A549 (cell line): ENCODE data around the gene SOX15. TPM values are rescaled to one million over a fixed set of nuclear protein-coding genes. Genes with fewer than 3 reads are reported as not detected.

ENCODE experiments used
- ATAC-seq, 2 experiments: fragments of 200-7000 bp in 1 of 2; fragments of >200 bp in 1 of 2; cut with Nextera tagmentation in 1 of 2; cut with Tn5 transposase in 1 of 2; 3 replicates each; pipeline versions ENCODE4 v1.8.0 to v1.9.1; 2018 to 2020; ENCODE audit warnings: mild to moderate bottlenecking in 1 of 2, moderate library complexity in 1 of 2
- CTCF ChIA-PET: fragments of 300-600 bp; sonication (Branson Sonifier 250); formaldehyde crosslinking; extraction: SDS; loops from one replicate; lab custom pipeline; 2021; ENCODE audit warnings: antibody characterized with exemption, inconsistent platforms; lab: Yijun Ruan, JAX
- POLR2A ChIA-PET: fragments of 350-600 bp; formaldehyde crosslinking; extraction: SDS; loops from one replicate; lab custom pipeline; 2021; ENCODE audit warnings: antibody characterized with exemption, inconsistent platforms; lab: Yijun Ruan, JAX
- DNase-seq, 2 experiments: peaks; one replicate each; pipeline versions ENCODE4 v3.0.0 to v3.0.0-alpha.2; 2011 to 2016; ENCODE audit warnings: low read depth in 1 of 2, low spot score in 1 of 2
- FAIRE-seq: peaks from 2 replicates; lab custom pipeline; 2011; peaks lifted over from hg19 to GRCh38; lab: Jason Lieb, UNC
- H3K27ac ChIP-seq, 2 experiments: fragments of >200 bp; sonication (Bioruptor Twin); formaldehyde crosslinking; 3 replicates each; pipeline ENCODE4 v1.5.1; 2016 to 2017
- H3K4me1 ChIP-seq: fragments of >200 bp; sonication (Bioruptor Twin); formaldehyde crosslinking; 3 replicates; pipeline ENCODE4 v1.6.1; 2016
- H3K4me2 ChIP-seq: fragments of >200 bp; sonication (Bioruptor Twin); formaldehyde crosslinking; 3 replicates; pipeline ENCODE4 v1.6.1; 2016
- H3K4me3 ChIP-seq: fragments of >200 bp; sonication (Bioruptor Twin); formaldehyde crosslinking; 3 replicates; pipeline ENCODE4 v1.5.1; 2016
- H3K9me3 ChIP-seq: fragments of >200 bp; sonication (Bioruptor Twin); formaldehyde crosslinking; 3 replicates; pipeline ENCODE4 v1.6.1; 2016
- CHD2 ChIP-seq: fragments of 150-350 bp; IDR thresholded peaks from 2 replicates; pipeline ENCODE4 v1.6.1; 2014; ENCODE audit warnings: low read length; ENCODE audit not compliant: partially characterized antibody
- EHF ChIP-seq: fragments of 250-450 bp; sonication (Bioruptor Pico); IDR thresholded peaks from 2 replicates; pipeline ENCODE4 v1.5.0; 2020; ENCODE audit warnings: mild to moderate bottlenecking
- FOSB ChIP-seq: fragments of 250-450 bp; sonication (Bioruptor Pico); IDR thresholded peaks from 2 replicates; pipeline ENCODE4 v1.5.0; 2020; ENCODE audit warnings: mild to moderate bottlenecking, moderate library complexity
- FOSL2 ChIP-seq, 2 experiments: fragments of 450-650 bp in 1 of 2; fragments of >200 bp in 1 of 2; sonication (Bioruptor Twin) in 1 of 2; formaldehyde crosslinking; IDR thresholded peaks; 2 replicates each; pipeline versions ENCODE4 v1.5.0 to v1.6.1; 2016 to 2020; ENCODE audit warnings: mild to moderate bottlenecking in 1 of 2, moderate library complexity in 1 of 2
- GATA3 ChIP-seq: IDR thresholded peaks from 2 replicates; pipeline ENCODE4 v1.6.1; 2012; ENCODE audit warnings: borderline replicate concordance
- HES2 ChIP-seq: fragments of >200 bp; sonication (Bioruptor Twin); formaldehyde crosslinking; IDR thresholded peaks from 2 replicates; pipeline ENCODE4 v1.6.1; 2016
- HEYL ChIP-seq: fragments of 250-450 bp; sonication (Bioruptor Pico); IDR thresholded peaks from 2 replicates; pipeline ENCODE4 v1.8.0; 2021; ENCODE audit warnings: mild to moderate bottlenecking, moderate library complexity
- HMGXB4 ChIP-seq: fragments of 250-450 bp; sonication (Bioruptor Pico); IDR thresholded peaks from 2 replicates; pipeline ENCODE4 v1.5.0; 2021; ENCODE audit warnings: mild to moderate bottlenecking, moderate library complexity, borderline replicate concordance
- HOXB5 ChIP-seq: fragments of 250-450 bp; sonication (Bioruptor Pico); IDR thresholded peaks from 2 replicates; pipeline ENCODE4 v1.5.0; 2020; ENCODE audit warnings: mild to moderate bottlenecking, moderate library complexity
- JUN ChIP-seq, 2 experiments: fragments of >200 bp; sonication (Bioruptor Twin); formaldehyde crosslinking; IDR thresholded peaks; 2 replicates in 1 of 2; 3 replicates in 1 of 2; pipeline ENCODE4 v1.6.1; 2016 to 2017
- KDM5A ChIP-seq: fragments of 200-600 bp; sonication (generic); IDR thresholded peaks from 2 replicates; pipeline ENCODE4 v1.6.1; 2016; ENCODE audit warnings: antibody characterized with exemption, mild to moderate bottlenecking
- MAFK ChIP-seq: fragments of 450-650 bp; IDR thresholded peaks from 2 replicates; pipeline ENCODE4 v1.6.1; 2014; ENCODE audit not compliant: partially characterized antibody
- MYC ChIP-seq: IDR thresholded peaks from 2 replicates; pipeline ENCODE4 v1.6.1; 2012; ENCODE audit warnings: mild to moderate bottlenecking, inconsistent platforms, low read length, improper control_type of control experiment, borderline replicate concordance
- NFE2L2 ChIP-seq: fragments of 150-350 bp; conservative IDR thresholded peaks from 2 replicates; pipeline ENCODE4 v1.6.1; 2014; ENCODE audit warnings: low read length
- NR3C1 ChIP-seq: fragments of >200 bp; sonication (Bioruptor Twin); formaldehyde crosslinking; IDR thresholded peaks from 3 replicates; pipeline ENCODE4 v1.6.1; 2017
- POLR2AphosphoS2 ChIP-seq: conservative IDR thresholded peaks from 2 replicates; pipeline ENCODE4 v1.6.1; 2012; ENCODE audit warnings: low read length, improper control_type of control experiment, inconsistent platforms
- RAD21 ChIP-seq, 2 experiments: fragments of >200 bp in 1 of 2; sonication (Bioruptor Twin) in 1 of 2; formaldehyde crosslinking in 1 of 2; IDR thresholded peaks in 1 of 2; conservative IDR thresholded peaks in 1 of 2; 2 replicates in 1 of 2; 3 replicates in 1 of 2; pipeline ENCODE4 v1.6.1; 2012 to 2018; ENCODE audit warnings: inconsistent platforms in 1 of 2
- RCOR1 ChIP-seq: fragments of 150-350 bp; IDR thresholded peaks from 2 replicates; pipeline ENCODE4 v1.6.1; 2014; ENCODE audit warnings: antibody characterized with exemption, low read length, low read depth
- REST ChIP-seq: fragments of 200-600 bp; sonication (generic); IDR thresholded peaks from 2 replicates; pipeline ENCODE4 v1.6.1; 2016; ENCODE audit warnings: antibody characterized with exemption, mild to moderate bottlenecking, moderate library complexity
- SMC3 ChIP-seq: fragments of >200 bp; sonication (Bioruptor Twin); formaldehyde crosslinking; IDR thresholded peaks from 3 replicates; pipeline ENCODE4 v1.6.1; 2018; ENCODE audit warnings: inconsistent platforms
- ZC3H11A ChIP-seq: fragments of 450-650 bp; IDR thresholded peaks from 2 replicates; pipeline ENCODE4 v1.6.1; 2014; ENCODE audit warnings: antibody characterized with exemption, mild to moderate bottlenecking
- WGBS: methylation state at CpG from one replicate; pipeline ENCODE4 v1.1.6; 2017; ENCODE audit errors: missing lambda C conversion rate; 5-methylcytosine and 5-hydroxymethylcytosine counted together
- polyA plus RNA-seq, 4 experiments: library from polyadenylated mRNA; depleted of rRNA in 3 of 4; stranded (reverse); fragments of >200 nt; fragmentation: RNase III in 1 of 4; extraction: RNeasy Plus Mini Kit Qiagen cat#74134 plus additional on column Dnase treatment in 1 of 4; gene quantifications; 2 replicates in 3 of 4; 3 replicates in 1 of 4; pipeline ENCODE4 v1.2.3, GENCODE V29; 2011 to 2017

The SOX15 gene
- polyA plus RNA-seq, 2 of the 4 experiments (the other 2 are of a cell fraction): 0.05 to 0.19 TPM

DNA sequence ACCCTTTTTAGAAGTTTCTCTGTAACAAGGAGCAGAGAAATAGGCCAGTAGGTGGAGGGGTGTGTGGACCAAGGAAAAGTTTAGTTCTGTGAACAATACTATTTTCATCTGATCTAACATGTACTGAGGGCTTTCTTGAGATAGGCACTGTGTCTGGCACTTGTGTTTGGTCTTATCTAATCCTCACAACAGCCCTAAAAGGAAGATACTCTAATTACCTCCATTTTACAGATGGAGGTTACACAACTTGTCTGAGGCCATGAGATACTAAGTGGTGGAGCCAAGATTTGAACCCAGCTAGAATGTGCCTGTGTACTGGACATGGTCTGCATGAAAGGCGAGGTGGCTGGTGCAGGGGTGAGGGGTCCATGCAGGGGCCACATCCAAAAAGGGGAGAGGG lies 36.5 kb downstream of the SOX15 start (continued):
- TF ChIP-seq HMGXB4 (CRISPR knock-in tag) (no peak), MYC (no peak), HEYL (CRISPR knock-in tag) (no peak), EHF (no peak), KDM5A (no peak), CHD2 (no peak), FOSL2 (IDR thresholded peaks at IDR 0.05) (no peak), FOSL2 (CRISPR knock-in tag; IDR thresholded peaks at IDR 0.05) (no peak), MAFK (no peak), HOXB5 (no peak)

DNA sequence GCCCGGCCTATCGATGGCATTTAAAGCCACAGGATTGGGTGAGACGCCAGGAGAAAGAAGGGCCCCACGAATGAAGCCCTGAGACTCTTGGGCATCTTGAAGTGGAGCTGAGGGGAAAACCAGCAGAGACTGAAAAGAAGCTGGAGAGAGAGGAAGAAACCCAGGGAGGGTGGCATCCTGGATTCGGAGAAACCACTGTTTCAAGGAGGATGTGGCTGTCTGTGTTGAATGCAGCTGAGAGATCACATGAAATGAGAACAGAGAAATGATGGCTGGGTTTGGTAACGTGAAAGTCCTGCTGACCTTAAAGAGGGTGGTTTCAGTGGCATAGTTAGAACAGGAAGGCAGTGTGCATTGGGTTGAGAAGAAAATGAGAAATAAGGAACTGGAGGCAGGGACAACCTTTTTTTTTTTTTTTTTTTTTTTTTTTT lies 37.3 kb downstream of the SOX15 start:
- 89% methylated on average over 6 of the region's 6 CpGs for WGBS
- POLR2A ChIA-PET: no interaction called here
- FAIRE-seq: peak; percentile 7

DNA sequence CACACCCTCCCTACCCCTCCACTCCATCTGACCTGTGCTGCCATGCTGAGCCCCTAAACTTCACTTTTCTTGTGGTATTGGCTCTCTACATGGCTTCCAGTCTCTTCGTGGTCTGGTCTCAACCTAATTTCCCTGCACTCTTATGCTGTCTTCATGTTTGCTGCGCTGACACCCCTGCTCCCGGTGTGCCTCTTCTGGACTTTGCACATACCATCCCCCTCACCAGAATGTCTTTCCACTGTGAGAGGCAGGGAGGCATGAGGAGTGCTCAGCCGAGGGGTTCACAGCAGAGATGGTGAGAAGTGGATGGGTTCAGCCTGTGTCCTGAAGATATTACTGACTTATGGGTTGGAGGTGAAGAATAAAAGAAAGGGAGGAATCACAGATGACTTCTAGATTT lies 38.5 kb downstream of the SOX15 start:
- TF ChIP-seq SMC3: no peak
- TF ChIP-seq JUN (IDR thresholded peaks at IDR 0.05): no peak
- no peak for TF ChIP-seq REST
- TF ChIP-seq ZC3H11A: no peak
- TF ChIP-seq NFE2L2: no peak
- TF ChIP-seq RAD21 (conservative IDR thresholded peaks at IDR 0.05 in 1 of 2, IDR thresholded peaks at IDR 0.05 in 1 of 2): no peak
- H3K27ac ChIP-seq: no peak overlapping the region
- no peak overlapping the region for H3K4me2 ChIP-seq
- 85% methylated on average over 4 of the region's 4 CpGs for WGBS
- DNase-seq (no peak), ATAC-seq (no peak), FAIRE-seq (no peak)
- H3K9me3 ChIP-seq: no peaks in the 10 kb centered on the region
- ChIA-PET POLR2A (interaction anchor here (0.6 kb wide), 1 partner anchor 32 kb away, joined by 3 read pairs; the partner anchor contains the start of gene MPDU1), CTCF (interaction anchor here (11.3 to 16.8 kb wide), 2 partner anchors 8 to 36 kb away, joined by 190 to 232 read pairs; partner anchors contain the start of genes SENP3 and TNFSF13)
- H3K4me1 ChIP-seq: peaks cover 17% of the 10 kb centered on the region
- no peak overlapping the region for H3K4me3 ChIP-seq

More for the DNA sequence above, 37.3 kb downstream of the SOX15 start:
- CTCF ChIA-PET: interaction anchor here (0.6 to 16.8 kb wide), 5 partner anchors 7 to 127 kb away, joined by 4 to 232 read pairs (median 5); partner anchors contain the start of genes SENP3, SPEM2 and TNFSF13
- Histone ChIP-seq H3K4me1 (peaks cover 18% of the 10 kb centered on the region), H3K4me2 (no peak overlapping the region), H3K9me3 (no peaks in the 10 kb centered on the region), H3K27ac (no peak overlapping the region), H3K4me3 (no peak overlapping the region)
- no peak for ATAC-seq
- no peak for TF ChIP-seq HES2
- TF ChIP-seq NFE2L2: no peak
- TF ChIP-seq GATA3: no peak
- no peak for TF ChIP-seq NR3C1
- no peak for TF ChIP-seq POLR2AphosphoS2
- no peak for TF ChIP-seq FOSB (CRISPR knock-in tag)
- TF ChIP-seq RCOR1: no peak
- no peak for DNase-seq
